HEK293 (cell line): ENCODE data around the gene SLC31A1.

Experiments used
- CTCF ChIA-PET: fragments of 350-600 bp; formaldehyde crosslinking; extraction: SDS; loops from one replicate; lab custom pipeline; 2021; ENCODE audit warnings: antibody characterized with exemption; lab: Yijun Ruan, JAX
- POLR2A ChIA-PET: fragments of 300-600 bp; formaldehyde crosslinking; extraction: SDS; loops from one replicate; lab custom pipeline; 2020; ENCODE audit warnings: antibody characterized with exemption, inconsistent platforms; lab: Yijun Ruan, JAX
- H3K27ac ChIP-seq: fragments of 200-500 bp; sonication (Bioruptor generic); 2 replicates; pipeline ENCODE4 v1.5.1; 2014; ENCODE audit warnings: low read depth, low read length, control low read depth, inconsistent platforms; ENCODE audit errors: extremely low read depth
- H3K36me3 ChIP-seq, 2 experiments: fragments of 200-500 bp in 1 of 2; sonication (Bioruptor generic) in 1 of 2; 1 replicate in 1 of 2; 2 replicates in 1 of 2; pipeline ENCODE4 v1.5.1; 2014 to 2017; ENCODE audit warnings: inconsistent platforms in 2 of 2, low read length in 2 of 2; ENCODE audit not compliant: control insufficient read depth in 2 of 2, insufficient read depth in 1 of 2
- H3K4me1 ChIP-seq: fragments of 200-500 bp; sonication (Bioruptor generic); 2 replicates; pipeline ENCODE4 v1.5.1; 2014; ENCODE audit warnings: mild to moderate bottlenecking, low read length, inconsistent platforms; ENCODE audit not compliant: control insufficient read depth, insufficient read depth
- H3K4me3 ChIP-seq: 2 replicates; pipeline ENCODE4 v1.5.1; 2011; ENCODE audit warnings: low read depth, mild to moderate bottlenecking, control low read depth, low read length, moderate library complexity
- H3K9me3 ChIP-seq: fragments of 200-500 bp; sonication (Bioruptor generic); 2 replicates; pipeline ENCODE4 v1.5.1; 2014; ENCODE audit warnings: low read depth, low read length, inconsistent platforms; ENCODE audit not compliant: control insufficient read depth, insufficient read depth
- GLIS1 ChIP-seq: fragments of 450-650 bp; formaldehyde crosslinking; IDR thresholded peaks from 2 replicates; pipeline ENCODE4 v1.5.1; 2016; ENCODE audit warnings: missing biosample characterization, missing genetic modification characterization
- GLIS2 ChIP-seq: fragments of 450-650 bp; formaldehyde crosslinking; IDR thresholded peaks from 2 replicates; pipeline ENCODE4 v1.5.1; 2016; ENCODE audit warnings: missing biosample characterization, missing genetic modification characterization
- IKZF3 ChIP-seq: fragments of 450-650 bp; IDR thresholded peaks from 2 replicates; pipeline ENCODE4 v1.5.0; 2018; ENCODE audit warnings: missing biosample characterization, mild to moderate bottlenecking, missing genetic modification characterization, moderate library complexity
- MZF1 ChIP-seq: fragments of 450-650 bp; formaldehyde crosslinking; IDR thresholded peaks from 2 replicates; pipeline ENCODE4 v1.5.1; 2017; ENCODE audit warnings: missing biosample characterization, missing genetic modification characterization, borderline replicate concordance
- OVOL3 ChIP-seq: fragments of 450-650 bp; formaldehyde crosslinking; IDR thresholded peaks from 2 replicates; pipeline ENCODE4 v1.5.1; 2016; ENCODE audit warnings: missing biosample characterization, missing genetic modification characterization
- SALL2 ChIP-seq: fragments of 450-650 bp; formaldehyde crosslinking; IDR thresholded peaks from 2 replicates; pipeline ENCODE4 v1.5.0; 2017; ENCODE audit warnings: missing biosample characterization, mild to moderate bottlenecking, missing genetic modification characterization, borderline replicate concordance
- ZBTB48 ChIP-seq: fragments of 450-650 bp; formaldehyde crosslinking; IDR thresholded peaks from 2 replicates; pipeline ENCODE4 v1.5.1; 2016; ENCODE audit warnings: missing biosample characterization, missing genetic modification characterization
- ZFHX2 ChIP-seq: fragments of 450-650 bp; formaldehyde crosslinking; conservative IDR thresholded peaks from 2 replicates; pipeline ENCODE4 v1.5.1; 2016; ENCODE audit warnings: missing biosample characterization, missing genetic modification characterization
- ZFP3 ChIP-seq: fragments of 450-650 bp; formaldehyde crosslinking; IDR thresholded peaks from 2 replicates; pipeline ENCODE4 v1.5.1; 2016; ENCODE audit warnings: low read depth, missing biosample characterization, missing genetic modification characterization
- ZFP41 ChIP-seq: fragments of 450-650 bp; formaldehyde crosslinking; IDR thresholded peaks from 2 replicates; pipeline ENCODE4 v1.5.1; 2016; ENCODE audit warnings: missing biosample characterization, missing genetic modification characterization, borderline replicate concordance
- ZNF211 ChIP-seq: fragments of 450-650 bp; formaldehyde crosslinking; IDR thresholded peaks from 2 replicates; pipeline ENCODE4 v1.5.1; 2016; ENCODE audit warnings: low read depth, missing biosample characterization, missing genetic modification characterization
- ZNF23 ChIP-seq: fragments of 450-650 bp; formaldehyde crosslinking; IDR thresholded peaks from 2 replicates; pipeline ENCODE4 v1.5.1; 2016; ENCODE audit warnings: missing biosample characterization, missing genetic modification characterization, borderline replicate concordance
- ZNF239 ChIP-seq: fragments of 450-650 bp; formaldehyde crosslinking; IDR thresholded peaks from 2 replicates; pipeline ENCODE4 v1.5.1; 2016; ENCODE audit warnings: missing biosample characterization, missing genetic modification characterization
- ZNF274 ChIP-seq, 2 experiments: fragments of 200-500 bp in 1 of 2; fragments of 450-650 bp in 1 of 2; sonication (Bioruptor generic) in 1 of 2; formaldehyde crosslinking in 1 of 2; IDR thresholded peaks; 2 replicates each; pipeline versions ENCODE4 v1.5.1 to v1.6.1; 2014 to 2016; ENCODE audit warnings: borderline replicate concordance in 1 of 2, inconsistent platforms in 1 of 2, low read length in 1 of 2, missing biosample characterization in 1 of 2, missing genetic modification characterization in 1 of 2
- ZNF48 ChIP-seq: fragments of 450-650 bp; formaldehyde crosslinking; IDR thresholded peaks from 2 replicates; pipeline ENCODE4 v1.5.1; 2016; ENCODE audit warnings: missing biosample characterization, missing genetic modification characterization
- ZNF555 ChIP-seq: fragments of 450-650 bp; formaldehyde crosslinking; conservative IDR thresholded peaks from 2 replicates; pipeline ENCODE4 v1.5.1; 2017; ENCODE audit warnings: missing biosample characterization, mild to moderate bottlenecking, missing genetic modification characterization, inconsistent platforms
- ZNF629 ChIP-seq: fragments of 450-650 bp; formaldehyde crosslinking; IDR thresholded peaks from 2 replicates; pipeline ENCODE4 v1.5.1; 2017; ENCODE audit warnings: missing biosample characterization, missing genetic modification characterization
- TF ChIP-seq, protein P1 (sequence below): fragments of 450-650 bp; IDR thresholded peaks from 2 replicates; pipeline ENCODE4 v1.5.1; 2018; ENCODE audit warnings: missing biosample characterization, mild to moderate bottlenecking, missing genetic modification characterization
- TF ChIP-seq, protein P2 (sequence below): fragments of 450-650 bp; formaldehyde crosslinking; IDR thresholded peaks from 2 replicates; pipeline ENCODE4 v1.5.1; 2016; ENCODE audit warnings: missing biosample characterization, missing genetic modification characterization
- TF ChIP-seq, protein P3 (sequence below): fragments of 450-650 bp; formaldehyde crosslinking; IDR thresholded peaks from 2 replicates; pipeline ENCODE4 v1.5.0; 2017; ENCODE audit warnings: missing biosample characterization, missing genetic modification characterization, borderline replicate concordance

SLC31A1 gene

DNA sequence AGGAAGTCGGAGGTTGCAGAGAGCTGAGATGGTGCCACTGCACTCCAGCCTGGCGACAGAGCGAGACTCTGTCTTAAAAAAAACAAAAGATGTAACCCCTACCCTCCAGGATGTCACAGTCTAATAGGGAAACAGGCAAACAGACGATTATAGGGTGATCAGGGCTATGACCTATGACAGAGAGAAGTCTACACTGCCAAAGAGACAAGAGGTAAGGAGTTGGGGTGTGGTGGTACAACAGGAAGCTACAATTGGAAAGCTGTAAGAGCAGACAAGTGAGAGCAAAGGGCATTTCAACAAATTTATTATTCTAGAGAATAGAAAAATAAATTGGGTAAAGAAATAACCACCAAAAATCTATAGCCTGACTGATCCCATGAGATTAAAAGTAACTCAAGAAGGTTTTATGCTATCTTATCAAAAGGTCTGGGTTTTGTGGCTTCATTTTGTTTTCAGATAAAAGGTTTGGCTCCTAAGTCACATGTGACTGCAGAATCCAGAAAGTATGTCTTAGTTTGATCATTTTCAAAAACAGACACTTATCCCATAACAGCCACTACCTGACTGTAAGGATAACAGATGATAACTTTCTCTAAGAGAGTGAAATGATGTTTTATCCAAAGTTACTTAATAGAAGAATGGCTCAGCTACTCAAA, 46.7 kb downstream of the SLC31A1 start:
- no peaks in the 10 kb centered on the region for H3K4me1 ChIP-seq
- ChIA-PET CTCF (interaction anchor here (0.6 to 0.7 kb wide), 2 partner anchors 61 to 285 kb away, joined by 3 to 4 read pairs; no protein-coding TSS in a partner anchor), POLR2A (no interaction called here)
- peaks cover 17 to 68% of the 10 kb centered on the region in 2 experiments for H3K36me3 ChIP-seq
- no peak overlapping the region for H3K4me3 ChIP-seq
- H3K27ac ChIP-seq = no peak overlapping the region
- TF ChIP-seq ZFP3 (tag by site-specific recombination) (no peak), SALL2 (tag by site-specific recombination) (no peak), OVOL3 (no peak), ZNF239 (tag by site-specific recombination) (no peak), ZNF629 (tag by site-specific recombination) (no peak), ZNF211 (tag by site-specific recombination) (no peak), ZNF555 (tag by site-specific recombination) (no peak), GLIS2 (tag by site-specific recombination) (no peak), ZBTB48 (tag by site-specific recombination) (no peak), MZF1 (tag by site-specific recombination) (no peak), IKZF3 (tag by site-specific recombination) (no peak), GLIS1 (tag by site-specific recombination) (no peak), ZNF23 (tag by site-specific recombination) (no peak), ZFP41 (tag by site-specific recombination) (no peak), ZFHX2 (tag by site-specific recombination) (no peak), ZNF48 (tag by site-specific recombination) (no peak), ZNF274 (IDR thresholded peaks at IDR 0.05; ENCODE audit: low read length) (no peak), ZNF274 (tag by site-specific recombination; IDR thresholded peaks at IDR 0.05; ENCODE audit: borderline replicate concordance) (no peak)
- TF ChIP-seq, protein P1, sequence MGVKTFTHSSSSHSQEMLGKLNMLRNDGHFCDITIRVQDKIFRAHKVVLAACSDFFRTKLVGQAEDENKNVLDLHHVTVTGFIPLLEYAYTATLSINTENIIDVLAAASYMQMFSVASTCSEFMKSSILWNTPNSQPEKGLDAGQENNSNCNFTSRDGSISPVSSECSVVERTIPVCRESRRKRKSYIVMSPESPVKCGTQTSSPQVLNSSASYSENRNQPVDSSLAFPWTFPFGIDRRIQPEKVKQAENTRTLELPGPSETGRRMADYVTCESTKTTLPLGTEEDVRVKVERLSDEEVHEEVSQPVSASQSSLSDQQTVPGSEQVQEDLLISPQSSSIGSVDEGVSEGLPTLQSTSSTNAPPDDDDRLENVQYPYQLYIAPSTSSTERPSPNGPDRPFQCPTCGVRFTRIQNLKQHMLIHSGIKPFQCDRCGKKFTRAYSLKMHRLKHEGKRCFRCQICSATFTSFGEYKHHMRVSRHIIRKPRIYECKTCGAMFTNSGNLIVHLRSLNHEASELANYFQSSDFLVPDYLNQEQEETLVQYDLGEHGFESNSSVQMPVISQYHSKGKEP (tag by site-specific recombination) = no peak
- TF ChIP-seq, protein P2, sequence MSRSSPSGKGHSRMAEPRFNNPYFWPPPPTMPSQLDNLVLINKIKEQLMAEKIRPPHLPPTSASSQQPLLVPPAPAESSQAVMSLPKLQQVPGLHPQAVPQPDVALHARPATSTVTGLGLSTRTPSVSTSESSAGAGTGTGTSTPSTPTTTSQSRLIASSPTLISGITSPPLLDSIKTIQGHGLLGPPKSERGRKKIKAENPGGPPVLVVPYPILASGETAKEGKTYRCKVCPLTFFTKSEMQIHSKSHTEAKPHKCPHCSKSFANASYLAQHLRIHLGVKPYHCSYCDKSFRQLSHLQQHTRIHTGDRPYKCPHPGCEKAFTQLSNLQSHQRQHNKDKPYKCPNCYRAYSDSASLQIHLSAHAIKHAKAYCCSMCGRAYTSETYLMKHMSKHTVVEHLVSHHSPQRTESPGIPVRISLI (tag by site-specific recombination) = no peak
- TF ChIP-seq, protein P3, sequence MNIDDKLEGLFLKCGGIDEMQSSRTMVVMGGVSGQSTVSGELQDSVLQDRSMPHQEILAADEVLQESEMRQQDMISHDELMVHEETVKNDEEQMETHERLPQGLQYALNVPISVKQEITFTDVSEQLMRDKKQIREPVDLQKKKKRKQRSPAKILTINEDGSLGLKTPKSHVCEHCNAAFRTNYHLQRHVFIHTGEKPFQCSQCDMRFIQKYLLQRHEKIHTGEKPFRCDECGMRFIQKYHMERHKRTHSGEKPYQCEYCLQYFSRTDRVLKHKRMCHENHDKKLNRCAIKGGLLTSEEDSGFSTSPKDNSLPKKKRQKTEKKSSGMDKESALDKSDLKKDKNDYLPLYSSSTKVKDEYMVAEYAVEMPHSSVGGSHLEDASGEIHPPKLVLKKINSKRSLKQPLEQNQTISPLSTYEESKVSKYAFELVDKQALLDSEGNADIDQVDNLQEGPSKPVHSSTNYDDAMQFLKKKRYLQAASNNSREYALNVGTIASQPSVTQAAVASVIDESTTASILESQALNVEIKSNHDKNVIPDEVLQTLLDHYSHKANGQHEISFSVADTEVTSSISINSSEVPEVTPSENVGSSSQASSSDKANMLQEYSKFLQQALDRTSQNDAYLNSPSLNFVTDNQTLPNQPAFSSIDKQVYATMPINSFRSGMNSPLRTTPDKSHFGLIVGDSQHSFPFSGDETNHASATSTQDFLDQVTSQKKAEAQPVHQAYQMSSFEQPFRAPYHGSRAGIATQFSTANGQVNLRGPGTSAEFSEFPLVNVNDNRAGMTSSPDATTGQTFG = no peak
- no peaks in the 10 kb centered on the region for H3K9me3 ChIP-seq
